Germinal center (tissue), 1 donor: Measurements from ENCODE around the gene RAD51B.
"Not testable (repeated sequence)": the region's sequence is repeated elsewhere in the genome, so short reads cannot be mapped to it uniquely, and the experiment has no call there.

Experiments used
- DNase-seq: peaks from one replicate; pipeline ENCODE4 v3.0.0; 2012; ENCODE audit warnings: mixed read lengths, low spot score

The RAD51B gene

DNA sequence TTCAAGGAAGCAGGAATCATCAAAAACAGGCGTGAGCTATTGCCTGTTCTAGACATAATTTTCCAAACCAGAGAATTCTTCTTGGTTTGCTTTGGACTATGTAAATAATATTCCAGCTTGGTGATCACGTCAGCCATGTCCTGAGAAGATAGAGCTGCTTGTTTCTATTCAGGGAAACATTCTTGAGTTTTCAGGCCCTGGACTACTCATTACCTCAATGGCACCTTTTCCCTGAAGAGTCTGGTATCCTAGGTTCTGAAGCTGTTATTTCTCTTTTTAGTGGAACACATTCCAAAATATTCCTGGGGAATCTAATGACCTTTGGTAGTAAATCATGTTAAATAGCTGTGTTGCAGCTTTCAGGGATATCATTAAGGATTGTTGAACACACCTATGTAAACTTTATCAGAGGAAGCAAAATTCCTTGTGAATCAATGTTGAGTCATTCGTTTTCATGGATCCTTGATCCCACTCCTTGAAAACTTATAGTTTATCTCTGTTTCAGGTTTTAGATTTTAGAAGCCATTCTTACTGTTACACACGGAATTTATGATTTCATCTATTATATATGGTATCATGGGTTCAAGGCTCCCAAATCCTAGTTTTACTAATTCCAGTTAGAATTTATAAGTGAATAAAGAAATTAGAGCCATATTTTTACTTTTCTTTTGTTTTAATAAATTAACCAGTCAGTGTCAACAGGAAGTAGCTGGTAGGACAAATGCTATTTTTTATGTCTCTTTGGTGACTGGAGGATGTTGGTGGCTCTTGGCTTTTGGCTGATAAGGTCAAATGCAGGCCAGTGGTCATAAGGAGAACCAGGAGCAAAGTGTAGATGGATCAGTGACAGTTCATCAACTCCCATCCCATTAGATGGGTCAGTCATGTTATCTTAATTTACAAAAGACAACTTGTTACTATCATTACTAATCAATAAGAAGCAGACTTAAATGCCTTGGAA is 593.2 kb downstream of the RAD51B start:
- no peak for DNase-seq

GRCh38 chr14:68413509-68413908 is 593.9 kb downstream of the RAD51B start:
- no peak for DNase-seq

GRCh38 chr14:68414121-68414520 is 594.5 kb downstream of the RAD51B start:
- no peak for DNase-seq

DNA sequence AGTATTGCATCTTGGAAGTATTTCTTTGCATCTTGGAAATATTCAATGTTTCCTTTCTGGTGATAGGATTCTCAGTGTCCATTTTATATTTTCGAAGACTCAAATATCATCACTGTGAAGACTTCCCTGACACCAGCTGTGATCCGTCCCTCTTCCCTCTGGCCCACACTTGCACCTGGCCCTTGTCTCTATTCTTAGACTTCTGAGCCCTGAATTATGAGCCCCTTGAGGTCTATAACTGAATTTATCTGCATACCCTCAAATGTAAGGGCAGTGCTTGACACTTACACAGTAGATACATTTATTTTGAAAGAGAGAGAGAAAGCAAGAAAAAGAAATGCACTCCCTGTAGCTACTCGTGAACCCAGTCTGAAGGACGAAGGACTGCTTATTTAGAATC is 596.6 kb downstream of the RAD51B start:
- no peak for DNase-seq

DNA sequence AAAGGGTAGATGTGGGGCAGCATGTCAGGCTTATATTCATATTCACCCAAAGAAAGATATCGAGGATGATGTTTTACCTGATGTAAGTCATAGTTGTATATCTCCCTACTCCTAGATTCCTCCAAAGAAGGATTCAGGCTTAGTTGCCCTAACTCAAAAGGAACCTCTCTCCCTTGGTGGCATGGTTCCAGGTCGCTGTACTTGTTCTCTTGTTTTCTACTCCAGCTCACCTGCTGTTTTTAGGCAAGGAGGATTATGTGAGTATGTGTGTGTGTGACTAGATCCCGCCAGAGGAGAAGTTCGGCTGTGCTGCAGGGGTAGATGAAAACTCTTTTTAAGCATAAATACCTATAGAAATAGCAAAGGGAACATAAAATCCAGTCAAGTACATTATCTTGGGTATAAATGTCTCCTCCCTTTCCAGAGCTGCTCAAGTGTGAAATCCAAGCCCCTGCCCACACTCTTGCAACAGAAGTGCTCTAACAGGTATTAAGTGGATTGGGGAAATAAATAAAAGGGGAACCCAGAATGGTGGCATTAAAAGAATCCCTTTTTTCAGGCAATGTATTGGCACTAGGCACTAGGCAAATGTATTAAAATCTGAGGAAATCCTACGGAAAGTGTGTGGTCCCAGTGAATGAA is 597.6 kb downstream of the RAD51B start:
- no peak for DNase-seq

GRCh38 chr14:68418174-68419118 is 598.9 kb downstream of the RAD51B start:
- DNase-seq = no peak

GRCh38 chr14:68420350-68420749 is 600.8 kb downstream of the RAD51B start:
- no peak for DNase-seq

- DNase-seq = no peak
Measured at GRCh38 chr14:68421116-68421515, 601.5 kb downstream of the RAD51B start.

DNA sequence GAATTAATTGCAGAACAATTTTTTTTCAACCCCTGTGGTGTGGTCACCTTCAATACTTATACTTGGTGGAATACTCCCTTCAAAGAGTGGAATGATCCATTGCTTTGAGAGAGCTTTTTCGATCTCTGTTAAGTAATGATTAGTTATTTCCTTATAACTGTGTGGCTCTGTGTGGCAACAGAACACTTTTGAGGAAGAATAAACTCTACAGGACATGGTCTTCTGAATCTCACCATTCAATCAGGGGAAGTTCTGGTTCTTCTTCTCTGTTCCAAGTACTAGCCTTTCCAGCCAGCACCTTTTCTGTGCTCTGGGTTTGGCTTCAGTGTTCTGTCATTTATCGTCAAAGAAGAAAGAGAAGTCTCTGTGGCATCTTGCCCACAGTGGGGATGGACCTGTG is 604.1 kb downstream of the RAD51B start:
- DNase-seq = no peak

GRCh38 chr14:68424443-68425172 is 605.0 kb downstream of the RAD51B start:
- DNase-seq = no peak

- DNase-seq = no peak
Measured at GRCh38 chr14:68426661-68427549, 607.3 kb downstream of the RAD51B start.

GRCh38 chr14:68427550-68427890 is 607.9 kb downstream of the RAD51B start:
- DNase-seq = no peak

GRCh38 chr14:68428900-68429299 is 609.3 kb downstream of the RAD51B start:
- DNase-seq = not testable (repeated sequence)

- DNase-seq = not testable (repeated sequence)
Measured at GRCh38 chr14:68434173-68434572, 614.6 kb downstream of the RAD51B start.

- not testable (repeated sequence) for DNase-seq
Measured at GRCh38 chr14:68435631-68436030, 616.1 kb downstream of the RAD51B start.

- DNase-seq = no peak
Measured at GRCh38 chr14:68439676-68440075, 620.1 kb downstream of the RAD51B start.

GRCh38 chr14:68440820-68441219 is 621.2 kb downstream of the RAD51B start:
- DNase-seq = no peak

DNA sequence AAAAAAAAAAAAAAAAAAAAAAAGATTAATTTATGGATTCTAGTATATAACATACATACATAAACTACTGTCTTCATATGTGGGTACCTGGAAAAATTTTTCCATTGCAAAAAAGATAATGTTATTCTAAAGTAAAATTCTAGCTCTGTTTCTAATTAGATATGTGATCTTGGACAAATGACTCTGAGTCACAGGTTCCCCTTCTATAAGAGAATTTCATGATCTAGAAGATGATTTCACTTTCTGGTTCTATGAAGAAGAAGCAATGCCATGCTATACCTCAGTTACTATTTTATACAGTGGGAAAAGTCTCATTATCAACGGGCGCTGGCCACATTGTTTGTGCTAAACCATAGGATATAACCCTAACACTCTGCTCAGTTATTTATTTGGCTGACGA is 622.0 kb downstream of the RAD51B start:
- DNase-seq = no peak

DNA sequence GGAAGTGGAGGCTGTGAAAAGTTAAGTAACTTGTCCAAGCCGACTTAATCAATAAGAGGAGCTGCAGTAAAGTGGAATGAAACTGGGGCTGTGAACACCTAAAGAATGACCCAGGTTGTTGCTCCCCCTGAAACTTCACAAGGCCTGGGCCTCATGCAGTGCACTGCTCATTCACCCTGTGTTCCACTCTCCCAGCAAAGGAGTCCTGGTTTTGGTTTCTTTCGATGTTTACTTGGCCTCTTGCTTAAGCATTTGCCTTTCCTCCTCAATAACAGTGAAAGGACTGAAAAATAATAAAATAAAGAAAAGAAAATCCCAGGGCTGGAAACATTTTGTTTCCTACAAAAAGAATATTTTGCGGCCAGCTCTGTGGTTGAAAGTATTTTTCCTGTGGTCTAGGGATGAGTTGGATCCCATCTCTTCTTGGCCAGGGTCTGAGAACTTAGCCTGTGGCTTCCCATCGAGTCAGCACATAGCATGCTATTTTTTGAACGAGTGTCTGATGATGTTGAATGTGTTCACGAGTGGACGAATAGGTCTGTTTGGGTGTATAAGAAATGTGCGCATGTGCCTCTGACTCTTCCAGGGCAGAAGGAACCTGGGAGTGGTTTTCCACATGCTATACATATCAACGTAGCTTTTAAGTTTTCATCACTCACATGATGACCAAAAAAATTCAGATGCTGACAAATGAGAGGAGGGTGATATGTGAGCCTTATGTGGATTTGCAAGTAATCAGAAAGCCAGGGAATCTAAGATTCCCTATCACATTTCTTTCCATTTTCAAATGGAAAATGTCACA is 623.5 kb downstream of the RAD51B start:
- no peak for DNase-seq
